HG02588 (cell line): ENCODE measurements around the gene CLNK.

Source experiments
- ATAC-seq: cut with Tn5 transposase; IDR thresholded peaks from one replicate; pipeline ENCODE4 v1.9.1; 2021; ENCODE audit warnings: mild to moderate bottlenecking, moderate library complexity; ENCODE audit not compliant: unreplicated experiment

CLNK gene

GRCh38 chr4:10701702-10702460 is 17.3 kb upstream of the CLNK start:
- no peak for ATAC-seq

GRCh38 chr4:10701161-10701560 is 16.6 kb upstream of the CLNK start:
- no peak for ATAC-seq

- ATAC-seq = no peak
Observed at GRCh38 chr4:10698172-10698571, 13.6 kb upstream of the CLNK start.

- ATAC-seq = no peak
Observed at GRCh38 chr4:10697086-10697485, 12.5 kb upstream of the CLNK start.

GRCh38 chr4:10696253-10696652 is 11.7 kb upstream of the CLNK start:
- ATAC-seq = no peak

- no peak for ATAC-seq
Observed at GRCh38 chr4:10694828-10695209, 10.3 kb upstream of the CLNK start.

- ATAC-seq = no peak
Observed at GRCh38 chr4:10694151-10694827, 9.7 kb upstream of the CLNK start.

GRCh38 chr4:10691651-10692050 is 7.1 kb upstream of the CLNK start:
- no peak for ATAC-seq

- ATAC-seq = no peak
Observed at GRCh38 chr4:10690185-10690907, 5.8 kb upstream of the CLNK start.

- ATAC-seq = no peak
Observed at GRCh38 chr4:10688846-10689245, 4.3 kb upstream of the CLNK start.

- peak; percentile 45 for ATAC-seq
Observed at GRCh38 chr4:10688022-10688421, 3.5 kb upstream of the CLNK start.

- no peak for ATAC-seq
Observed at GRCh38 chr4:10687526-10687925, 3.0 kb upstream of the CLNK start.

GRCh38 chr4:10682397-10682796 is 2.2 kb downstream of the CLNK start:
- ATAC-seq = no peak

GRCh38 chr4:10677796-10678497 is 6.6 kb downstream of the CLNK start:
- ATAC-seq = no peak

GRCh38 chr4:10673817-10674369 is 10.7 kb downstream of the CLNK start:
- ATAC-seq = peak; percentile 79

- no peak for ATAC-seq
Observed at GRCh38 chr4:10672379-10672778, 12.2 kb downstream of the CLNK start.

- no peak for ATAC-seq
Observed at GRCh38 chr4:10671799-10672198, 12.8 kb downstream of the CLNK start.

GRCh38 chr4:10671366-10671765 is 13.2 kb downstream of the CLNK start:
- ATAC-seq = peak; percentile 87

GRCh38 chr4:10670321-10670720 is 14.2 kb downstream of the CLNK start:
- no peak for ATAC-seq

- ATAC-seq = no peak
Observed at GRCh38 chr4:10667701-10668326, 16.8 kb downstream of the CLNK start.

- ATAC-seq = no peak
Observed at GRCh38 chr4:10666616-10667015, 18.0 kb downstream of the CLNK start.
